Adrenal gland (tissue), 5 donors: Measurements from ENCODE around the gene MED26.

Experiments used
- POLR2A ChIP-seq, 2 donors: fragments of 450-650 bp; IDR thresholded peaks; one replicate each; pipeline ENCODE4 v1.6.1; 2017; ENCODE audit warnings: antibody characterized with exemption in 2 of 2, mild to moderate bottlenecking in 2 of 2, moderate library complexity in 1 of 2
- TF ChIP-seq, protein P1 (sequence below), 6 experiments: fragments of 450-650 bp in 4 of 6; fragments of 200-600 bp in 2 of 6; sonication (generic) in 1 of 6; IDR thresholded peaks; 1 replicate in 5 of 6; 2 replicates in 1 of 6; pipeline versions ENCODE4 v1.5.1 to v1.8.0; 2016 to 2021; ENCODE audit warnings: antibody characterized with exemption in 6 of 6, mild to moderate bottlenecking in 2 of 6, moderate library complexity in 1 of 6
- donor health status: DM: no; HTN: no; CAD: no.

- TF ChIP-seq, protein P1, sequence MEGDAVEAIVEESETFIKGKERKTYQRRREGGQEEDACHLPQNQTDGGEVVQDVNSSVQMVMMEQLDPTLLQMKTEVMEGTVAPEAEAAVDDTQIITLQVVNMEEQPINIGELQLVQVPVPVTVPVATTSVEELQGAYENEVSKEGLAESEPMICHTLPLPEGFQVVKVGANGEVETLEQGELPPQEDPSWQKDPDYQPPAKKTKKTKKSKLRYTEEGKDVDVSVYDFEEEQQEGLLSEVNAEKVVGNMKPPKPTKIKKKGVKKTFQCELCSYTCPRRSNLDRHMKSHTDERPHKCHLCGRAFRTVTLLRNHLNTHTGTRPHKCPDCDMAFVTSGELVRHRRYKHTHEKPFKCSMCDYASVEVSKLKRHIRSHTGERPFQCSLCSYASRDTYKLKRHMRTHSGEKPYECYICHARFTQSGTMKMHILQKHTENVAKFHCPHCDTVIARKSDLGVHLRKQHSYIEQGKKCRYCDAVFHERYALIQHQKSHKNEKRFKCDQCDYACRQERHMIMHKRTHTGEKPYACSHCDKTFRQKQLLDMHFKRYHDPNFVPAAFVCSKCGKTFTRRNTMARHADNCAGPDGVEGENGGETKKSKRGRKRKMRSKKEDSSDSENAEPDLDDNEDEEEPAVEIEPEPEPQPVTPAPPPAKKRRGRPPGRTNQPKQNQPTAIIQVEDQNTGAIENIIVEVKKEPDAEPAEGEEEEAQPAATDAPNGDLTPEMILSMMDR (IDR thresholded peaks at IDR 0.05) = no peak
- TF ChIP-seq POLR2A (IDR thresholded peaks at IDR 0.05) = no peak
Observed at GRCh38 chr19:16615808-16616207, 12.2 kb downstream of the MED26 start.
